GM19351 (cell line): Measurements from ENCODE around the gene COLEC11.
"Not testable (repeated sequence)": the region's sequence is repeated elsewhere in the genome, so short reads cannot be mapped to it uniquely, and the experiment has no call there.

Experiments used
- ATAC-seq: cut with Tn5 transposase; IDR thresholded peaks from one replicate; pipeline ENCODE4 v1.9.1; 2021; ENCODE audit warnings: mild to moderate bottlenecking, moderate library complexity; ENCODE audit not compliant: unreplicated experiment

The COLEC11 gene

GRCh38 chr2:3594493-3595281, at the start of gene COLEC11:
COLEC11 (plus strand) TSS chr2:3595112; CDS start chr2:3604341, 9,229 bp downstream.
- ATAC-seq: no peak

GRCh38 chr2:3545788-3546478, 49.0 kb upstream of the COLEC11 start:
- ATAC-seq: no peak

- ATAC-seq: no peak
These were observed 47.0 kb upstream of the COLEC11 start for GRCh38 chr2:3547915-3548314.

GRCh38 chr2:3553946-3554345, 41.0 kb upstream of the COLEC11 start:
- ATAC-seq: no peak

GRCh38 chr2:3557639-3558204, 37.2 kb upstream of the COLEC11 start:
- ATAC-seq: peak; percentile 22

- ATAC-seq: peak; percentile 89
These were observed 36.5 kb upstream of the COLEC11 start, which contains the start of gene RNASEH1 for GRCh38 chr2:3558205-3559014. RNASEH1 (minus strand) TSS chr2:3558333; CDS start chr2:3558260, 73 bp downstream.

- peak; percentile 55 for ATAC-seq
These were observed 31.4 kb upstream of the COLEC11 start for GRCh38 chr2:3563521-3563976.

- no peak for ATAC-seq
These were observed 29.8 kb upstream of the COLEC11 start for GRCh38 chr2:3565117-3565516.

GRCh38 chr2:3566806-3567205, 28.1 kb upstream of the COLEC11 start:
- no peak for ATAC-seq

GRCh38 chr2:3569656-3570055, 25.3 kb upstream of the COLEC11 start:
- not testable (repeated sequence) for ATAC-seq

GRCh38 chr2:3571284-3571683, 23.6 kb upstream of the COLEC11 start:
- no peak for ATAC-seq

GRCh38 chr2:3572620-3573019, 22.3 kb upstream of the COLEC11 start:
- no peak for ATAC-seq

- no peak for ATAC-seq
These were observed 20.8 kb upstream of the COLEC11 start for GRCh38 chr2:3574155-3574554.

- peak; percentile 25 for ATAC-seq
These were observed 19.2 kb upstream of the COLEC11 start for GRCh38 chr2:3575534-3576262.

- ATAC-seq: not testable (repeated sequence)
These were observed 18.7 kb upstream of the COLEC11 start for GRCh38 chr2:3576263-3576630.

- no peak for ATAC-seq
These were observed 15.9 kb upstream of the COLEC11 start for GRCh38 chr2:3578987-3579386.

GRCh38 chr2:3580449-3580848, 14.5 kb upstream of the COLEC11 start:
- no peak for ATAC-seq

- ATAC-seq: no peak
These were observed 13.3 kb upstream of the COLEC11 start for GRCh38 chr2:3581367-3582262.

- no peak for ATAC-seq
These were observed 10.8 kb upstream of the COLEC11 start for GRCh38 chr2:3584076-3584475.
